ENCODE data around the gene UQCC2.

- TF ChIP-seq EZH2phosphoT487 (IDR thresholded peaks at IDR 0.05; ENCODE audit: borderline replicate concordance, low read depth, low read length) (no peak), CTCF (conservative IDR thresholded peaks at IDR 0.05; ENCODE audit: low read length) (no peak)
Measured at GRCh38 chr6:33707771-33708170, 3.7 kb downstream of the UQCC2 start.
